IMR-90 (cell line): Measurements from ENCODE around the gene DUSP28. TPM values are rescaled to one million over a fixed set of nuclear protein-coding genes. Genes with fewer than 3 reads are reported as not detected.

Experiments used
- ATAC-seq: fragments of 200-7000 bp; cut with Tn5 transposase; 2 replicates; pipeline ENCODE4 v1.9.1; 2020; ENCODE audit warnings: low read depth, mild to moderate bottlenecking, moderate library complexity
- BruUV-seq: library from RNA; stranded (reverse); fragments of 400-500 nt; replicated peaks from 2 replicates; lab custom pipeline; 2021; lab: Mats Ljungman, UMichigan
- CTCF ChIA-PET: fragments of 300-600 bp; formaldehyde crosslinking; extraction: SDS; loops from one replicate; lab custom pipeline; 2021; ENCODE audit warnings: antibody characterized with exemption; lab: Yijun Ruan, JAX
- POLR2A ChIA-PET: fragments of 300-600 bp; sonication (Branson Sonifier 250); formaldehyde crosslinking; loops from one replicate; lab custom pipeline; 2022; ENCODE audit warnings: antibody characterized with exemption; ENCODE audit not compliant: unreplicated experiment; lab: Charles Lee
- DNase-seq: peaks from one replicate; pipeline ENCODE4 v3.0.0; 2013
- H2AFZ ChIP-seq: replicated peaks from 2 replicates; pipeline ENCODE3; 2013; ENCODE audit warnings: low read length, mild to moderate bottlenecking; ENCODE audit not compliant: poor library complexity
- H2AK5ac ChIP-seq: 2 replicates; pipeline ENCODE4 v1.6.1; 2013; ENCODE audit warnings: low read depth, low read length, inconsistent platforms
- H2AK9ac ChIP-seq: replicated peaks from 2 replicates; pipeline ENCODE3; 2013; ENCODE audit warnings: mild to moderate bottlenecking, low read depth, low read length, moderate library complexity; ENCODE audit not compliant: poor library complexity
- H2BK120ac ChIP-seq: 2 replicates; pipeline ENCODE4 v1.6.1; 2013; ENCODE audit warnings: low read depth, low read length, inconsistent platforms
- H2BK15ac ChIP-seq: 3 replicates; pipeline ENCODE4 v1.6.1; 2013; ENCODE audit warnings: low read depth, low read length, inconsistent platforms
- H2BK20ac ChIP-seq: 2 replicates; pipeline ENCODE4 v1.6.1; 2013; ENCODE audit warnings: low read depth, mild to moderate bottlenecking, inconsistent platforms, low read length, moderate library complexity
- H2BK5ac ChIP-seq: 2 replicates; pipeline ENCODE4 v1.6.1; 2013; ENCODE audit warnings: mild to moderate bottlenecking, low read depth, low read length, inconsistent platforms; ENCODE audit not compliant: poor library complexity, severe bottlenecking
- H3K14ac ChIP-seq: replicated peaks from 2 replicates; pipeline ENCODE4 v1.6.1; 2013; ENCODE audit warnings: low read depth, low read length, inconsistent platforms
- H3K18ac ChIP-seq: 2 replicates; pipeline ENCODE4 v1.6.1; 2013; ENCODE audit warnings: low read depth, low read length, control low read depth
- H3K23ac ChIP-seq: 2 replicates; pipeline ENCODE4 v1.6.1; 2013; ENCODE audit warnings: low read depth, low read length, inconsistent platforms
- H3K27ac ChIP-seq: 2 replicates; pipeline ENCODE4 v1.5.1; 2013; ENCODE audit warnings: mild to moderate bottlenecking, control low read depth, low read length; ENCODE audit not compliant: insufficient read depth
- H3K27me3 ChIP-seq: 2 replicates; pipeline ENCODE4 v1.6.1; 2013; ENCODE audit warnings: low read length; ENCODE audit not compliant: control insufficient read depth, insufficient read depth
- H3K36me3 ChIP-seq: 2 replicates; pipeline ENCODE4 v1.6.1; 2013; ENCODE audit warnings: low read length, mixed read lengths; ENCODE audit not compliant: control insufficient read depth, insufficient read depth
- H3K4ac ChIP-seq: 2 replicates; pipeline ENCODE4 v1.6.1; 2013; ENCODE audit warnings: low read depth, low read length, inconsistent platforms
- H3K4me1 ChIP-seq: 2 replicates; pipeline ENCODE4 v1.6.1; 2013; ENCODE audit warnings: low read length, mixed read lengths; ENCODE audit not compliant: control insufficient read depth, insufficient read depth
- H3K4me2 ChIP-seq: 2 replicates; pipeline ENCODE4 v1.6.1; 2013; ENCODE audit warnings: low read depth, mild to moderate bottlenecking, control low read depth, low read length, moderate library complexity
- H3K4me3 ChIP-seq: 2 replicates; pipeline ENCODE4 v1.5.1; 2013; ENCODE audit warnings: low read depth, mild to moderate bottlenecking, control low read depth, low read length, moderate library complexity; ENCODE audit not compliant: insufficient read depth
- H3K56ac ChIP-seq: 2 replicates; pipeline ENCODE4 v1.6.1; 2013; ENCODE audit warnings: low read length, inconsistent platforms; ENCODE audit not compliant: insufficient read depth; ENCODE audit errors: extremely low read depth
- H3K79me1 ChIP-seq, 2 experiments: 2 replicates each; pipeline ENCODE4 v1.6.1; 2013; ENCODE audit warnings: low read length in 2 of 2, inconsistent platforms in 1 of 2, low read depth in 1 of 2
- H3K9ac ChIP-seq: 2 replicates; pipeline ENCODE4 v1.6.1; 2013; ENCODE audit warnings: low read depth, low read length, control low read depth
- H3K9me1 ChIP-seq: 2 replicates; pipeline ENCODE4 v1.6.1; 2013; ENCODE audit warnings: low read length, inconsistent platforms; ENCODE audit not compliant: insufficient read depth
- H3K9me3 ChIP-seq: 2 replicates; pipeline ENCODE4 v1.6.1; 2013; ENCODE audit warnings: low read length; ENCODE audit not compliant: control insufficient read depth, insufficient read depth
- H4K20me1 ChIP-seq: 2 replicates; pipeline ENCODE4 v1.6.1; 2013; ENCODE audit warnings: low read length, inconsistent platforms; ENCODE audit not compliant: insufficient read depth
- H4K5ac ChIP-seq: 2 replicates; pipeline ENCODE4 v1.6.1; 2013; ENCODE audit warnings: mild to moderate bottlenecking, low read depth, low read length, control low read depth
- H4K8ac ChIP-seq, 2 experiments: 2 replicates each; pipeline ENCODE4 v1.6.1; 2013; ENCODE audit warnings: low read depth in 2 of 2, low read length in 2 of 2, control low read depth in 1 of 2, inconsistent platforms in 1 of 2
- H4K91ac ChIP-seq: 2 replicates; pipeline ENCODE4 v1.6.1; 2013; ENCODE audit warnings: low read depth, low read length, inconsistent platforms; ENCODE audit not compliant: insufficient read depth
- BHLHE40 ChIP-seq: fragments of 150-350 bp; IDR thresholded peaks from 2 replicates; pipeline ENCODE4 v1.6.1; 2016; ENCODE audit warnings: mild to moderate bottlenecking, low read depth, low read length
- CEBPB ChIP-seq: IDR thresholded peaks from 2 replicates; pipeline ENCODE4 v1.6.1; 2012; ENCODE audit warnings: low read depth, low read length, improper control_type of control experiment
- CHD1 ChIP-seq: IDR thresholded peaks from 2 replicates; pipeline ENCODE4 v1.6.1; 2012; ENCODE audit warnings: low read depth, low read length, improper control_type of control experiment
- ELK1 ChIP-seq: fragments of 150-350 bp; IDR thresholded peaks from 2 replicates; pipeline ENCODE4 v1.6.1; 2016; ENCODE audit warnings: low read depth, mild to moderate bottlenecking, low read length, moderate library complexity, borderline replicate concordance
- MAFK ChIP-seq: IDR thresholded peaks from 2 replicates; pipeline ENCODE4 v1.6.1; 2012; ENCODE audit warnings: low read depth, low read length, improper control_type of control experiment
- MAZ ChIP-seq: IDR thresholded peaks from 2 replicates; pipeline ENCODE4 v1.6.1; 2012; ENCODE audit warnings: low read depth, mild to moderate bottlenecking, low read length, improper control_type of control experiment, moderate library complexity, borderline replicate concordance
- NFE2L2 ChIP-seq: fragments of 150-350 bp; IDR thresholded peaks from 2 replicates; pipeline ENCODE4 v1.6.1; 2016; ENCODE audit warnings: low read depth, mild to moderate bottlenecking, low read length
- POLR2A ChIP-seq: IDR thresholded peaks from 2 replicates; pipeline ENCODE4 v1.6.1; 2012; ENCODE audit warnings: mild to moderate bottlenecking, low read depth, low read length
- RAD21 ChIP-seq: IDR thresholded peaks from 2 replicates; pipeline ENCODE4 v1.6.1; 2012; ENCODE audit warnings: low read length, improper control_type of control experiment
- RCOR1 ChIP-seq: IDR thresholded peaks from 2 replicates; pipeline ENCODE4 v1.6.1; 2012; ENCODE audit warnings: mild to moderate bottlenecking, low read length, improper control_type of control experiment; ENCODE audit not compliant: insufficient replicate concordance
- RFX5 ChIP-seq: IDR thresholded peaks from 2 replicates; pipeline ENCODE4 v1.8.0; 2012; ENCODE audit warnings: low read depth, mild to moderate bottlenecking, low read length, moderate library complexity
- SMC3 ChIP-seq: fragments of 150-350 bp; IDR thresholded peaks from 2 replicates; pipeline ENCODE4 v1.6.1; 2016; ENCODE audit warnings: low read depth, mild to moderate bottlenecking, antibody characterized with exemption, low read length, moderate library complexity
- USF2 ChIP-seq: fragments of 150-350 bp; IDR thresholded peaks from 2 replicates; pipeline ENCODE4 v1.6.1; 2017; ENCODE audit warnings: mild to moderate bottlenecking, antibody characterized with exemption, low read length, low read depth
- WGBS, 2 experiments: methylation state at CpG; one replicate each; pipeline versions ENCODE4 v1.1.5 to v1.1.7; 2013; ENCODE audit warnings: missing lambda C conversion rate in 2 of 2; ENCODE audit not compliant: insufficient read length in 1 of 2; ENCODE audit errors: extremely low coverage in 2 of 2; 5-methylcytosine and 5-hydroxymethylcytosine counted together
- dilution Hi-C: fragments of 300-500 bp; cut with HindIII; formaldehyde crosslinking; loops from one replicate; pipeline ENCODE4 v1.14.3; 2018; ENCODE audit warnings: low sequenced_read_pairs; ENCODE audit not compliant: unreplicated experiment
- in situ Hi-C: fragments of 300-500 bp; cut with MboI; formaldehyde crosslinking; loops from 3 replicates; pipeline ENCODE4 v1.14.3; 2019; ENCODE audit warnings: low sequenced_read_pairs, inconsistent platforms, mixed read lengths
- intact Hi-C: fragments of 100-400 bp; cut with micrococcal nuclease; formaldehyde crosslinking; loops from 2 replicates; pipeline ENCODE4 v1.10.0; 2022
- polyA plus RNA-seq, 3 experiments: library from polyadenylated mRNA; depleted of rRNA; stranded (reverse); fragments of >200 nt; gene quantifications; 2 replicates each; pipeline ENCODE4 v1.2.3, GENCODE V29; 2012; ENCODE audit warnings: low replicate concordance in 1 of 3
- total RNA-seq: library from RNA; depleted of rRNA; stranded (reverse); fragments of >200 nt; gene quantifications from 2 replicates; pipeline ENCODE4 v1.2.3, GENCODE V29; 2012

The DUSP28 gene
- total and polyA plus RNA-seq, 2 of the 4 experiments (the other 2 are of a cell fraction), result 1.1 to 3.3 TPM

DNA sequence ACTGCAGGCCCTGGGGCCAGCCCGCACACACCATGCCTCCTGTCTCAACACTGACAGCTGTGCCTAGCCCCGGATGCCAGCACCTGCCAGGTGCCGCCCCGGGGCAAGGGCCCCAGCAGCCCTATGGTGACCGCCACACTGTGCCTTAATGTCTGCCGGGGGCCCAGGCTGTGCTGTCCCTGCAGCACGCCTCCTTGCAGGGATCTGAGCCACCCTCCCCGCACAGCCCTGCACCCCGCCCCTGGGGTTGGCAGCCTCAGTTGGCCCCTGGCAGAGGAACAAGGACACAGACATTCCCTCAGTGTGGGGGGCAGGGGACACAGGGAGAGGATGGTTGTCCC lies 17.9 kb downstream of the DUSP28 start (continued):
- TF ChIP-seq USF2 (no peak), CHD1 (no peak), MAFK (no peak)

GRCh38 chr2:240578488-240578887 lies 18.3 kb downstream of the DUSP28 start:
- H3K14ac ChIP-seq, result no peak overlapping the region
- no peak overlapping the region for H2BK20ac ChIP-seq
- BruUV-seq, result no TSS peak
- intact Hi-C loops, result no loop called here
- H3K36me3 ChIP-seq, result peaks cover 33% of the 10 kb centered on the region
- dilution Hi-C loops, result no loop called here
- peaks cover 15% of the 10 kb centered on the region for H3K9me1 ChIP-seq
- peaks cover 36% of the 10 kb centered on the region for H4K20me1 ChIP-seq
- H3K27me3 ChIP-seq, result no peaks in the 10 kb centered on the region
- 97% methylated on average over 4 of the region's 8 CpGs; no CpG with 5 or more reads in 1 of the 2 experiments for WGBS, 2 experiments
- H4K8ac ChIP-seq, result no peak overlapping the region
- ChIA-PET POLR2A (no interaction called here), CTCF (no interaction called here)
- no peak overlapping the region for H3K56ac ChIP-seq
- H3K4ac ChIP-seq, result no peak overlapping the region
- no peak overlapping the region for H3K27ac ChIP-seq
- H2BK120ac ChIP-seq, result no peak overlapping the region
- no peak overlapping the region for H3K18ac ChIP-seq
- H4K91ac ChIP-seq, result no peak overlapping the region
- no peak overlapping the region for H3K4me3 ChIP-seq
- H2BK15ac ChIP-seq, result no peak overlapping the region
- H3K4me1 ChIP-seq, result peaks cover 10% of the 10 kb centered on the region; the same call in 1 of the 2 replicates
- ATAC-seq (no peak), DNase-seq (no peak)
- H3K9ac ChIP-seq, result no peak overlapping the region
- no peak overlapping the region for H3K23ac ChIP-seq
- peaks cover 14 to 53% of the 10 kb centered on the region in 2 experiments; a peak in 3 of 4 replicates for H3K79me1 ChIP-seq
- no peak overlapping the region for H2AK9ac ChIP-seq
- H3K9me3 ChIP-seq, result peaks cover 2% of the 10 kb centered on the region; the same call in 1 of the 2 replicates
- no peak overlapping the region for H2AFZ ChIP-seq
- no peak overlapping the region for H2AK5ac ChIP-seq
- no peak overlapping the region for H4K5ac ChIP-seq
- no peak overlapping the region for H2BK5ac ChIP-seq
- in situ Hi-C loops, result no loop called here
- H3K4me2 ChIP-seq, result no peak overlapping the region
- TF ChIP-seq CHD1 (no peak), USF2 (no peak), ELK1 (no peak), CEBPB (no peak), MAZ (no peak), NFE2L2 (no peak), RCOR1 (no peak), MAFK (no peak), POLR2A (no peak), RFX5 (no peak), SMC3 (no peak), RAD21 (no peak), BHLHE40 (no peak)
